Activated T-helper 1 cell treated with anti-CD3 and anti-CD28 coated beads, Interleukin-12 subunit alpha, Interleukin-12 subunit beta, Interleukin-2, Interleukin-4 antibody, amounts not matched to agents 30 ng/mL and 10 ng/mL and 1 ng/mL, durations not matched to agents 14 hours and 24 hours and 36 hours (primary cell): ENCODE data around the gene PATE4. TPM values are rescaled to one million over a fixed set of nuclear protein-coding genes. Genes with fewer than 3 reads are reported as not detected.
"Not testable (repeated sequence)": the region's sequence is repeated elsewhere in the genome, so short reads cannot be mapped to it uniquely, and the experiment has no call there.

Experiments
- DNase-seq: peaks from one replicate; pipeline ENCODE4 v3.0.0; 2021; ENCODE audit warnings: low spot score
- H3K27ac Mint-ChIP-seq: one replicate; pipeline ENCODE4 v1.8.0; 2021; ENCODE audit warnings: mild to moderate bottlenecking, mixed read lengths
- H3K27me3 Mint-ChIP-seq: one replicate; pipeline ENCODE4 v1.8.0; 2022; ENCODE audit warnings: mild to moderate bottlenecking, moderate library complexity, mixed read lengths; ENCODE audit not compliant: insufficient read depth
- H3K36me3 Mint-ChIP-seq: one replicate; pipeline ENCODE4 v1.8.0; 2021; ENCODE audit warnings: low read depth, mixed read lengths
- H3K4me1 Mint-ChIP-seq: one replicate; pipeline ENCODE4 v1.8.0; 2021; ENCODE audit warnings: low read depth, mixed read lengths
- H3K4me3 Mint-ChIP-seq: one replicate; pipeline ENCODE4 v1.8.0; 2021; ENCODE audit warnings: mild to moderate bottlenecking, moderate library complexity, mixed read lengths
- H3K9me3 Mint-ChIP-seq: one replicate; pipeline ENCODE4 v1.8.0; 2021; ENCODE audit warnings: mixed read lengths
- intact Hi-C: fragments of 100-400 bp; cut with micrococcal nuclease; formaldehyde crosslinking; loops from one replicate; pipeline ENCODE4 v1.15.1; 2024
- total RNA-seq: library from RNA; stranded (reverse); gene quantifications from 2 replicates; pipeline ENCODE4 v1.2.3, GENCODE V29; 2022

PATE4 gene
- total RNA-seq = not detected in 2 replicates

- Mint-ChIP-seq H3K27ac (no peak within 1 kb of the TSS), H3K4me1 (no peaks in the 10 kb centered on the region), H3K36me3 (no peaks in the 10 kb centered on the region), H3K4me3 (no peak within 1 kb of the TSS), H3K27me3 (peaks cover 7% of the 10 kb centered on the region), H3K9me3 (no peaks in the 10 kb centered on the region)
- intact Hi-C loops = no loop called here
- DNase-seq = no peak
These were observed at the start of gene PATE4 for GRCh38 chr11:125833016-125833415. TSS of gene PATE4 (plus strand) at chr11:125833316. CDS start at chr11:125833360, 44 bp downstream.

- Mint-ChIP-seq H3K4me3 (no peak overlapping the region), H3K4me1 (no peaks in the 10 kb centered on the region), H3K9me3 (no peaks in the 10 kb centered on the region), H3K36me3 (no peaks in the 10 kb centered on the region), H3K27me3 (no peaks in the 10 kb centered on the region), H3K27ac (no peak overlapping the region)
- DNase-seq = no peak
- intact Hi-C loops = no loop called here
These were observed 48.4 kb upstream of the PATE4 start for GRCh38 chr11:125784678-125785077.

- DNase-seq = no peak
- no peak within 1 kb of the TSS for H3K4me3 Mint-ChIP-seq
- no peak within 1 kb of the TSS for H3K27ac Mint-ChIP-seq
- no peaks in the 10 kb centered on the region for H3K36me3 Mint-ChIP-seq
- intact Hi-C loops = no loop called here
- no peaks in the 10 kb centered on the region for H3K4me1 Mint-ChIP-seq
- no peaks in the 10 kb centered on the region for H3K9me3 Mint-ChIP-seq
- H3K27me3 Mint-ChIP-seq = no peaks in the 10 kb centered on the region
These were observed 45.3 kb upstream of the PATE4 start, which contains the start of gene PATE3 for GRCh38 chr11:125787827-125788226. TSS of gene PATE3 (plus strand) at chr11:125788127. CDS start at chr11:125788152, 25 bp downstream.

- Mint-ChIP-seq H3K9me3 (no peaks in the 10 kb centered on the region), H3K27me3 (no peaks in the 10 kb centered on the region), H3K36me3 (no peaks in the 10 kb centered on the region), H3K27ac (no peak overlapping the region), H3K4me1 (no peaks in the 10 kb centered on the region), H3K4me3 (no peak overlapping the region)
- intact Hi-C loops = no loop called here
- no peak for DNase-seq
These were observed 42.3 kb upstream of the PATE4 start for GRCh38 chr11:125790825-125791224.

GRCh38 chr11:125797641-125798040 is 35.5 kb upstream of the PATE4 start:
- no peak overlapping the region for H3K4me3 Mint-ChIP-seq
- no peaks in the 10 kb centered on the region for H3K36me3 Mint-ChIP-seq
- no peak for DNase-seq
- intact Hi-C loops = no loop called here
- H3K4me1 Mint-ChIP-seq = no peaks in the 10 kb centered on the region
- H3K27ac Mint-ChIP-seq = no peak overlapping the region
- peaks cover 20% of the 10 kb centered on the region for H3K9me3 Mint-ChIP-seq
- H3K27me3 Mint-ChIP-seq = peaks cover 6% of the 10 kb centered on the region

- H3K9me3 Mint-ChIP-seq = peaks cover 23% of the 10 kb centered on the region
- intact Hi-C loops = no loop called here
- H3K4me3 Mint-ChIP-seq = no peak overlapping the region
- H3K4me1 Mint-ChIP-seq = no peaks in the 10 kb centered on the region
- H3K36me3 Mint-ChIP-seq = no peaks in the 10 kb centered on the region
- peaks cover 6% of the 10 kb centered on the region for H3K27me3 Mint-ChIP-seq
- DNase-seq = no peak
- no peak overlapping the region for H3K27ac Mint-ChIP-seq
These were observed 33.3 kb upstream of the PATE4 start for GRCh38 chr11:125799808-125800207.

GRCh38 chr11:125802387-125802786 is 30.7 kb upstream of the PATE4 start:
- no peak overlapping the region for H3K4me3 Mint-ChIP-seq
- no peak for DNase-seq
- H3K9me3 Mint-ChIP-seq = peaks cover 23% of the 10 kb centered on the region
- no peak overlapping the region for H3K27ac Mint-ChIP-seq
- no peaks in the 10 kb centered on the region for H3K4me1 Mint-ChIP-seq
- peaks cover 5% of the 10 kb centered on the region for H3K27me3 Mint-ChIP-seq
- H3K36me3 Mint-ChIP-seq = no peaks in the 10 kb centered on the region
- intact Hi-C loops = no loop called here

GRCh38 chr11:125807909-125808308 is 25.2 kb upstream of the PATE4 start:
- Mint-ChIP-seq H3K36me3 (no peaks in the 10 kb centered on the region), H3K4me3 (no peak overlapping the region), H3K9me3 (peaks cover under 1% of the 10 kb centered on the region), H3K4me1 (no peaks in the 10 kb centered on the region), H3K27me3 (no peaks in the 10 kb centered on the region), H3K27ac (no peak overlapping the region)
- no peak for DNase-seq
- intact Hi-C loops = no loop called here

- H3K27ac Mint-ChIP-seq = no peak overlapping the region
- no peaks in the 10 kb centered on the region for H3K4me1 Mint-ChIP-seq
- H3K27me3 Mint-ChIP-seq = peaks cover 7% of the 10 kb centered on the region
- H3K4me3 Mint-ChIP-seq = no peak overlapping the region
- H3K9me3 Mint-ChIP-seq = no peaks in the 10 kb centered on the region
- no peak for DNase-seq
- H3K36me3 Mint-ChIP-seq = no peaks in the 10 kb centered on the region
- intact Hi-C loops = no loop called here
These were observed 2.6 kb downstream of the PATE4 start for GRCh38 chr11:125835748-125836147.

GRCh38 chr11:125842321-125842948 is 9.3 kb downstream of the PATE4 start:
- no peak overlapping the region for H3K4me3 Mint-ChIP-seq
- no peak for DNase-seq
- peaks cover 30% of the 10 kb centered on the region for H3K9me3 Mint-ChIP-seq
- H3K4me1 Mint-ChIP-seq = no peaks in the 10 kb centered on the region
- H3K36me3 Mint-ChIP-seq = no peaks in the 10 kb centered on the region
- intact Hi-C loops = no loop called here
- H3K27ac Mint-ChIP-seq = no peak overlapping the region
- peaks cover 3% of the 10 kb centered on the region for H3K27me3 Mint-ChIP-seq

GRCh38 chr11:125846188-125846587 is 13.1 kb downstream of the PATE4 start:
- no peak overlapping the region for H3K27ac Mint-ChIP-seq
- H3K4me3 Mint-ChIP-seq = no peak overlapping the region
- H3K4me1 Mint-ChIP-seq = no peaks in the 10 kb centered on the region
- intact Hi-C loops = no loop called here
- DNase-seq = no peak
- peaks cover 36% of the 10 kb centered on the region for H3K9me3 Mint-ChIP-seq
- no peaks in the 10 kb centered on the region for H3K36me3 Mint-ChIP-seq
- peaks cover 5% of the 10 kb centered on the region for H3K27me3 Mint-ChIP-seq

- DNase-seq, H3K36me3 Mint-ChIP-seq, intact Hi-C loops, H3K27ac Mint-ChIP-seq, H3K4me3 Mint-ChIP-seq, H3K27me3 Mint-ChIP-seq, H3K4me1 Mint-ChIP-seq, H3K9me3 Mint-ChIP-seq: not testable (repeated sequence)
These were observed 24.6 kb downstream of the PATE4 start for GRCh38 chr11:125857670-125858069.

- H3K4me3 Mint-ChIP-seq, H3K9me3 Mint-ChIP-seq, H3K27me3 Mint-ChIP-seq, H3K36me3 Mint-ChIP-seq, H3K27ac Mint-ChIP-seq, intact Hi-C loops, H3K4me1 Mint-ChIP-seq, DNase-seq: not testable (repeated sequence)
These were observed 29.7 kb downstream of the PATE4 start for GRCh38 chr11:125862786-125863185.

GRCh38 chr11:125865354-125865753 is 32.2 kb downstream of the PATE4 start:
- intact Hi-C loops, H3K36me3 Mint-ChIP-seq, H3K27ac Mint-ChIP-seq, DNase-seq, H3K4me1 Mint-ChIP-seq, H3K9me3 Mint-ChIP-seq, H3K27me3 Mint-ChIP-seq, H3K4me3 Mint-ChIP-seq: not testable (repeated sequence)
